ENCODE measurements around the gene CRIP3. TPM values are rescaled to one million over a fixed set of nuclear protein-coding genes. Genes with fewer than 3 reads are reported as not detected.

Gene CRIP3
- total and polyA plus RNA-seq, 2 of the 13 experiments (the other 11 are each of a cell fraction or from before 2014, with no cell fraction given), result 6.3 to 9.3 TPM

GRCh38 chr6:43338243-43338642, 29.6 kb upstream of the CRIP3 start:
- POLR2A ChIA-PET, result no interaction called here
- no peak for ATAC-seq
- no peak for FAIRE-seq
- Histone ChIP-seq H3K27me3 (ENCODE audit: control insufficient read depth in 1 of 2, insufficient read depth in 2 of 2, low read length in 2 of 2) (no peaks in the 10 kb centered on the region), H2AFZ (ENCODE audit: low read length) (no peak overlapping the region), H4K20me1 (ENCODE audit: insufficient read depth, low read length) (no peaks in the 10 kb centered on the region), H3K27ac (ENCODE audit: extremely low read length, insufficient read depth, low read length) (no peak overlapping the region), H3K4me3 (replicated peaks in 1 of 3; ENCODE audit: insufficient read depth in 1 of 3, low read depth in 2 of 3, low read length in 3 of 3) (no peak overlapping the region), H3K9me3 (ENCODE audit: low read length) (no peaks in the 10 kb centered on the region), H3K9ac (ENCODE audit: insufficient read depth, low read depth, low read length) (no peak overlapping the region), H3K79me2 (ENCODE audit: insufficient read depth, low read length) (no peaks in the 10 kb centered on the region), H3K36me3 (replicated peaks in 1 of 2; ENCODE audit: control insufficient read depth in 1 of 2, insufficient read depth in 2 of 2, low read length in 2 of 2) (peaks cover 21 to 43% of the 10 kb centered on the region in 2 experiments), H3K4me1 (ENCODE audit: insufficient read depth, low read length) (peaks cover 11% of the 10 kb centered on the region), H3K4me2 (ENCODE audit: low read depth, low read length) (no peak overlapping the region)
- no peak for TF ChIP-seq ZNF850 (CRISPR knock-in tag; conservative IDR thresholded peaks at IDR 0.05)
- no peak for TF ChIP-seq GMEB2 (CRISPR knock-in tag; IDR thresholded peaks at IDR 0.05; ENCODE audit: low read depth)
- TF ChIP-seq SP140L (CRISPR knock-in tag; IDR thresholded peaks at IDR 0.05; ENCODE audit: borderline replicate concordance), result no peak
- TF ChIP-seq ZNF282 (IDR thresholded peaks at IDR 0.05; ENCODE audit: partially characterized antibody), result no peak
- TF ChIP-seq ZFP36 (IDR thresholded peaks at IDR 0.05; ENCODE audit: borderline replicate concordance, low read depth, low read length, partially characterized antibody), result no peak
- TF ChIP-seq MXD1 (CRISPR knock-in tag; IDR thresholded peaks at IDR 0.05), result no peak
- TF ChIP-seq CENPBD1 (CRISPR knock-in tag; IDR thresholded peaks at IDR 0.05; ENCODE audit: borderline replicate concordance, low read depth), result no peak
- TF ChIP-seq NCOA1 (CRISPR knock-in tag; IDR thresholded peaks at IDR 0.05), result no peak
- no peak for TF ChIP-seq KDM4B (CRISPR knock-in tag; IDR thresholded peaks at IDR 0.05)
- no peak for TF ChIP-seq ZNF605 (CRISPR knock-in tag; IDR thresholded peaks at IDR 0.05)
- in situ Hi-C loops (cut with HindIII; ENCODE audit: extremely low pct_ligation_motif_present, low pct_unique_long_range_greater_than_20kb) (no loop called here), intact Hi-C loops (cut with micrococcal nuclease; ENCODE audit: unreplicated experiment) (no loop called here)
- no peak for DNase-seq (ENCODE audit: low spot score)
- CTCF ChIA-PET (ENCODE audit: low intra/inter-chr PET ratio, low total read pairs), result no interaction called here
- BruUV-seq (replicated peaks), result no TSS peak
